ENCODE measurements around the gene LIF.

Gene LIF

DNA sequence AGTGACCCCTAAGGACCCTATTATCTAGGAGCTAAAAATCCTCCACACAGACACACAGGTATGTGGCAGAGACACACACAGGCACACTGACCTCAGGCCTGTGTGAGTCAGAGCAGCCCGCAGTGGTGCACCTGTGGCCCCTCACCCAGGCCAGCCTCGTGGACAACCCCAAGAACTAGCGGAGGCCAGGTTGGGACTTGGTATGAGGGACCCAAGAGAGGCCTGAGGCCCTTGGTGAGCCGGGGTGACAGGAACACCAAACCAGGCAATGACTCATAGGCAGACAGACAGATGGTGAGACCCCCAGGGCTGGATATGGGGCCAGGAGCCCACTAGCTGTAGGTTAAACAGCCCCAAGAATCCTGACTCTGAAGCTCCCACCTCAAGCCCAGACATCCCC, 36.8 kb upstream of the LIF start (continued):
- TF ChIP-seq, protein P1, sequence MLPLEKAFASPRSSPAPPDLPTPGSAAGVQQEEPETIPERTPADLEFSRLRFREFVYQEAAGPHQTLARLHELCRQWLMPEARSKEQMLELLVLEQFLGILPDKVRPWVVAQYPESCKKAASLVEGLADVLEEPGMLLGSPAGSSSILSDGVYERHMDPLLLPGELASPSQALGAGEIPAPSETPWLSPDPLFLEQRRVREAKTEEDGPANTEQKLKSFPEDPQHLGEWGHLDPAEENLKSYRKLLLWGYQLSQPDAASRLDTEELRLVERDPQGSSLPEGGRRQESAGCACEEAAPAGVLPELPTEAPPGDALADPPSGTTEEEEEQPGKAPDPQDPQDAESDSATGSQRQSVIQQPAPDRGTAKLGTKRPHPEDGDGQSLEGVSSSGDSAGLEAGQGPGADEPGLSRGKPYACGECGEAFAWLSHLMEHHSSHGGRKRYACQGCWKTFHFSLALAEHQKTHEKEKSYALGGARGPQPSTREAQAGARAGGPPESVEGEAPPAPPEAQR (tag by site-specific recombination; IDR thresholded peaks at IDR 0.05), result no peak
- no peak for TF ChIP-seq ZNF549 (tag by site-specific recombination; IDR thresholded peaks at IDR 0.05)

DNA sequence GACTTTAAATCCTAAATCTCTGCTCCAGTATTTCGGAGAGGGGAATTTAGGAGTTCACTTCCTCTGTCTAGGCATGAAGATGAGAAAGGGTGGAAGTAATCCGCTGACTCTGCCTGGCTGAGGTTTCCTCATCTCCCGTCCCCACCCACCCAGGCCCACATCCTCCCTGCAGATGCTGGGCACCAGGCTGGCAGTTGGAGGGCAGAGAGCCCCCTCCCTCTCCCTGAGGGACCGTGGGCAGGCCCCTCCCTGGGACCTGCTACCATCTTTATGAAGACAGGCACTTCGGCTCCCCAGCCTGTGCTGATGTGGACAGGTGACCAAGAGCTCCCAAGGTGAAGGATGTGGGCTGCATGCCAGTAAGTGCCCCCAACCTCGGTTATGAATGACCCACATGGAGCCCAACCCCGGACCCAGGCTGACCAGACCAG, 36.1 kb upstream of the LIF start:
- Histone ChIP-seq H3K36me3 (ENCODE audit: control insufficient read depth in 2 of 2, insufficient read depth in 1 of 2, low read length in 2 of 2) (peaks cover 0 to 17% of the 10 kb centered on the region in 2 experiments; a peak in 1 of 3 replicates), H3K9me3 (ENCODE audit: control insufficient read depth, insufficient read depth, low read depth, low read length) (no peaks in the 10 kb centered on the region), H3K27ac (ENCODE audit: extremely low read depth, low read depth, low read length) (no peak overlapping the region), H3K4me1 (ENCODE audit: control insufficient read depth, insufficient read depth, low read length) (no peaks in the 10 kb centered on the region), H3K4me3 (ENCODE audit: low read depth, low read length) (no peak overlapping the region)
- POLR2A ChIA-PET, result interaction anchor here (0.8 kb wide), 1 partner anchor 74 kb away, joined by 3 read pairs; the partner anchor contains the start of genes CCDC157 and SF3A1
- TF ChIP-seq, protein P2, sequence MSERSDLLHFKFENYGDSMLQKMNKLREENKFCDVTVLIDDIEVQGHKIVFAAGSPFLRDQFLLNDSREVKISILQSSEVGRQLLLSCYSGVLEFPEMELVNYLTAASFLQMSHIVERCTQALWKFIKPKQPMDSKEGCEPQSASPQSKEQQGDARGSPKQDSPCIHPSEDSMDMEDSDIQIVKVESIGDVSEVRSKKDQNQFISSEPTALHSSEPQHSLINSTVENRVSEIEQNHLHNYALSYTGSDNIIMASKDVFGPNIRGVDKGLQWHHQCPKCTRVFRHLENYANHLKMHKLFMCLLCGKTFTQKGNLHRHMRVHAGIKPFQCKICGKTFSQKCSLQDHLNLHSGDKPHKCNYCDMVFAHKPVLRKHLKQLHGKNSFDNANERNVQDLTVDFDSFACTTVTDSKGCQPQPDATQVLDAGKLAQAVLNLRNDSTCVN (tag by site-specific recombination; optimal IDR thresholded peaks at IDR 0.05), result no peak
- TF ChIP-seq SETDB1 (IDR thresholded peaks at IDR 0.05; ENCODE audit: insufficient read length, low read length), result no peak
- CTCF ChIA-PET, result interaction anchor here (0.6 to 1.4 kb wide), 4 partner anchors 10 to 175 kb away, joined by 3 to 8 read pairs (median 4); no protein-coding TSS in a partner anchor

DNA sequence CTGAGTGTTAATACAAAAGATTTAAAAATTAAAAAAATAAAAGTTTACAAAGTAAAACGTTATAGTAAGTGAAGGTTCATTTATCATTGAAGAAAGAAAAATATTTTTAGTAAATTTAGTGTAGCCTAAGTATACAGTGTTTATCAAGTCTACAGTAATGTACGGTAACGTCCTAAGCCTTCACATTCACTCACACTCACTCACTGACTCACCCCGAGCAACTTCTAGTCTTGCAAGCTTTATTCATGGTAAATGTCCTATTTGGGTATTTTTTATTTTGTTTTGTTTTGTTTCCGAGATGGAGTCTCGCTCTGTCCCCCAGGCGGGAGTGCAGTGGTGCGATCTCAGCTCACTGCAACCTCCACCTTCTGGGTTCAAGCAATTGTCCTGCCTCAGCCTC, 33.9 kb upstream of the LIF start:
- ChIA-PET POLR2A (interaction anchor here (1.4 kb wide), 1 partner anchor 143 kb away, joined by 4 read pairs; no protein-coding TSS in a partner anchor), CTCF (interaction anchor here (0.7 to 1.7 kb wide), 14 partner anchors 11 to 425 kb away, joined by 3 to 11 read pairs (median 4); no protein-coding TSS in a partner anchor)
- TF ChIP-seq GLIS2 (tag by site-specific recombination; IDR thresholded peaks at IDR 0.05) (no peak), ZNF521 (tag by site-specific recombination; IDR thresholded peaks at IDR 0.05) (no peak), ZNF24 (tag by site-specific recombination; IDR thresholded peaks at IDR 0.05) (no peak), GFI1B (tag by site-specific recombination; IDR thresholded peaks at IDR 0.05) (no peak), EGR2 (tag by site-specific recombination; IDR thresholded peaks at IDR 0.05; ENCODE audit: low read depth) (no peak), ZNF404 (tag by site-specific recombination; IDR thresholded peaks at IDR 0.05) (no peak), ZNF350 (tag by site-specific recombination; IDR thresholded peaks at IDR 0.05) (no peak)
- H3K4me3 ChIP-seq (ENCODE audit: low read depth, low read length), result no peak overlapping the region
- H3K4me1 ChIP-seq (ENCODE audit: control insufficient read depth, insufficient read depth, low read length), result no peaks in the 10 kb centered on the region
- peaks cover 0 to 8% of the 10 kb centered on the region in 2 experiments; a peak in 1 of 3 replicates for H3K36me3 ChIP-seq (ENCODE audit: control insufficient read depth in 2 of 2, insufficient read depth in 1 of 2, low read length in 2 of 2)
- no peak overlapping the region for H3K27ac ChIP-seq (ENCODE audit: extremely low read depth, low read depth, low read length)
- H3K9me3 ChIP-seq (ENCODE audit: control insufficient read depth, insufficient read depth, low read depth, low read length), result no peaks in the 10 kb centered on the region

DNA sequence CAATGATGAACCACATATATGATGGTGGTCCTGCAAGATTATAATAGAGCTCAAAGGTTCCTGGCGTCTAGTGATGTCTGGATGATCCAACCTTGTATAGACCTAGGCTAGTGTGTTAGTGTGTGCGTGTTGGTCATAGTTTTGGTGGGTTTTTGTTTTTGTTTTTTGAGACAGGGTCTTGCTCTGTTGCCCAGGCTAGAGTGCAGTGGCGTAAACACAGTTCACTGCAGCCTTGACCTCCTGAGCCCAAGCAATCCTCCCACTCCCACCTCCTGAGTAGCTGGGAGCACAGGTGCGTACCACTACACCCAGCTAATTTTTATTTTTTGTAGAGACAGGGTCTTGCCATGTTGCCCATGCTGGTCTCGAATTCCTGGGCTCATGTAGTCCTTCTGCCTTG, 33.4 kb upstream of the LIF start:
- TF ChIP-seq ZNF121 (tag by site-specific recombination; IDR thresholded peaks at IDR 0.05) (peak; percentile 83), ZNF184 (tag by site-specific recombination; IDR thresholded peaks at IDR 0.05) (no peak), ZBTB17 (tag by site-specific recombination; IDR thresholded peaks at IDR 0.05) (peak; percentile 70)
- H3K9me3 ChIP-seq (ENCODE audit: control insufficient read depth, insufficient read depth, low read depth, low read length), result no peaks in the 10 kb centered on the region
- CTCF ChIA-PET, result interaction anchor here (0.6 to 4.4 kb wide), 15 partner anchors 8 to 424 kb away, joined by 3 to 30 read pairs (median 4); partner anchors contain the start of gene CASTOR1
- H3K4me3 ChIP-seq (ENCODE audit: low read depth, low read length), result no peak overlapping the region
- H3K27ac ChIP-seq (ENCODE audit: extremely low read depth, low read depth, low read length), result no peak overlapping the region
- peaks cover 0 to 2% of the 10 kb centered on the region in 2 experiments; a peak in 1 of 3 replicates for H3K36me3 ChIP-seq (ENCODE audit: control insufficient read depth in 2 of 2, insufficient read depth in 1 of 2, low read length in 2 of 2)
- H3K4me1 ChIP-seq (ENCODE audit: control insufficient read depth, insufficient read depth, low read length), result no peaks in the 10 kb centered on the region
- POLR2A ChIA-PET, result interaction anchor here (1.4 kb wide), 1 partner anchor 144 kb away, joined by 4 read pairs; no protein-coding TSS in a partner anchor

Data from HEK293 (cell line).